ENCODE data around the gene TNS1. TPM values are rescaled to one million over a fixed set of nuclear protein-coding genes. Genes with fewer than 3 reads are reported as not detected.

TNS1 gene
- total and polyA plus RNA-seq, 10 of the 15 experiments (the other 5 are each of a cell fraction or from before 2014, with no cell fraction given): 0.05 to 0.44 TPM; not detected in 8

- BruUV-seq (replicated peaks): no TSS peak
- ChIA-PET SMC1A (ENCODE audit: uncharacterized antibody, unreplicated experiment) (no interaction called here), POLR2A (no interaction called here), CTCF (no interaction called here), RAD21 (ENCODE audit: unreplicated experiment) (no interaction called here)
- Histone ChIP-seq H3K79me2 (ENCODE audit: control insufficient read depth, insufficient read depth, low read length) (no peaks in the 10 kb centered on the region), H2AFZ (ENCODE audit: control insufficient read depth, low read depth, low read length) (no peak overlapping the region), H3K36me3 (ENCODE audit: control insufficient read depth in 2 of 2, insufficient read depth in 2 of 2, low read length in 1 of 2) (no peaks in the 10 kb centered on the region), H3K4me2 (ENCODE audit: control insufficient read depth, insufficient read depth) (no peak overlapping the region), H3K4me3 (no peak overlapping the region), H3K9ac (ENCODE audit: control insufficient read depth, insufficient read depth, low read length) (no peak overlapping the region), H4K20me1 (ENCODE audit: control insufficient read depth, insufficient read depth) (no peaks in the 10 kb centered on the region), H3K27me3 (replicated peaks in 1 of 2; ENCODE audit: control insufficient read depth in 2 of 2, insufficient read depth in 2 of 2, low read length in 1 of 2) (peaks cover 0 to 2% of the 10 kb centered on the region in 2 experiments; a peak in 1 of 4 replicates), H3K4me1 (ENCODE audit: control insufficient read depth, insufficient read depth, low read length) (no peaks in the 10 kb centered on the region), H3K27ac (ENCODE audit: control insufficient read depth, insufficient read depth) (no peak overlapping the region), H3K9me3 (replicated peaks; ENCODE audit: control insufficient read depth, insufficient read depth, low read length) (no peaks in the 10 kb centered on the region)
- 0% methylated on average over 1 of the region's 1 CpG for WGBS (ENCODE audit: insufficient coverage, insufficient replicate concordance, low lambda C conversion rate, missing lambda C conversion rate)
- intact Hi-C loops (cut with micrococcal nuclease; ENCODE audit: unreplicated experiment): no loop called here
- DNase-seq (ENCODE audit: low read depth, low spot score) (no peak), FAIRE-seq (no peak), ATAC-seq (no peak)
- in situ Hi-C loops (cut with MboI): no loop called here
- TF ChIP-seq E2F8 (IDR thresholded peaks at IDR 0.05; ENCODE audit: low read depth, partially characterized antibody): no peak
- no peak for TF ChIP-seq RELB (IDR thresholded peaks at IDR 0.05; ENCODE audit: low read depth)
- no peak for TF ChIP-seq POLR2A (IDR thresholded peaks at IDR 0.05; ENCODE audit: low read depth, low read length)
- no peak for TF ChIP-seq STAT3 (IDR thresholded peaks at IDR 0.05; ENCODE audit: low read depth, low read length)
- no peak for TF ChIP-seq TBL1XR1 (IDR thresholded peaks at IDR 0.05; ENCODE audit: low read depth, low read length)
- no peak for TF ChIP-seq YY1 (IDR thresholded peaks at IDR 0.05; ENCODE audit: low read depth, low read length)
- TF ChIP-seq MYC (IDR thresholded peaks at IDR 0.05; ENCODE audit: insufficient read depth, insufficient read length, insufficient replicate concordance, low read length, severe bottlenecking): no peak
- TF ChIP-seq IRF5 (IDR thresholded peaks at IDR 0.05; ENCODE audit: borderline replicate concordance): no peak
- no peak for TF ChIP-seq CREB1 (IDR thresholded peaks at IDR 0.05; ENCODE audit: low read depth)
- no peak for TF ChIP-seq DPF2 (IDR thresholded peaks at IDR 0.05)
- TF ChIP-seq ZNF24 (IDR thresholded peaks at IDR 0.05): no peak
Observed at GRCh38 chr2:217875138-217875537, 127.7 kb downstream of the TNS1 start.
